Left lung (tissue), 10 donors: ENCODE data around the gene ZNF256. TPM values are rescaled to one million over a fixed set of nuclear protein-coding genes. Genes with fewer than 3 reads are reported as not detected.

Experiments used
- ATAC-seq: fragments of 200-7000 bp; cut with Tn5 transposase; one replicate; pipeline ENCODE4 v1.9.1; 2020; ENCODE audit warnings: moderate library complexity
- DNase-seq, 4 donors: peaks; one replicate each; pipeline ENCODE4 v3.0.0-alpha.2; 2013 to 2020
- H3K27ac ChIP-seq, 2 donors: fragments of 200-600 bp; sonication (generic) in 1 of 2; one replicate each; pipeline versions ENCODE4 v1.5.0 to v1.8.0; 2020 to 2021
- H3K27me3 ChIP-seq, 2 donors: fragments of 200-600 bp; sonication (generic) in 1 of 2; one replicate each; pipeline versions ENCODE4 v1.5.0 to v1.8.0; 2020 to 2021
- H3K36me3 ChIP-seq, 2 donors: fragments of 200-600 bp; sonication (generic) in 1 of 2; one replicate each; pipeline versions ENCODE4 v1.5.0 to v1.8.0; 2020 to 2021
- H3K4me1 ChIP-seq, 2 donors: fragments of 200-600 bp; one replicate each; pipeline ENCODE4 v1.8.0; 2021
- H3K4me3 ChIP-seq, 2 donors: fragments of 200-600 bp; sonication (generic) in 1 of 2; one replicate each; pipeline versions ENCODE4 v1.5.0 to v1.8.0; 2020 to 2021; ENCODE audit warnings: mild to moderate bottlenecking in 1 of 2
- H3K9me3 ChIP-seq, 2 donors: fragments of 200-600 bp; sonication (generic) in 1 of 2; one replicate each; pipeline versions ENCODE4 v1.5.0 to v1.8.0; 2020 to 2021
- intact Hi-C, 2 donors: fragments of 100-400 bp; cut with DNase I; formaldehyde crosslinking; loops; one replicate each; pipeline versions ENCODE4 v1.11.2 to v1.14.2; 2022
- polyA plus RNA-seq, 6 donors: library from polyadenylated mRNA; unstranded; fragments of 120-200 nt; gene quantifications; one replicate each; pipeline ENCODE4 v1.2.1, GENCODE V29; 2013; ENCODE audit not compliant: insufficient read length in 6 of 6
- total RNA-seq, 2 donors: library from RNA; stranded (reverse); fragmentation: NEBNext Ultra II Directional; extraction: Animal tissue kit (Norgen Biotek cat#: 25700); gene quantifications; one replicate each; pipeline ENCODE4 v1.2.1, GENCODE V29; 2021
- TF ChIP-seq, protein P1 (sequence below), 2 donors: fragments of 200-600 bp; sonication (generic) in 1 of 2; IDR thresholded peaks; one replicate each; pipeline versions ENCODE4 v1.5.0 to v1.8.0; 2021; ENCODE audit warnings: antibody characterized with exemption in 2 of 2
- donor health status: DM: no; HTN: yes; CAD: no.
- donor health status: DM: no; HTN: no; CAD: no.

ZNF256 gene
- total and polyA plus RNA-seq, 8 donors: 3.9 to 12.1 (median 10.5) TPM

DNA sequence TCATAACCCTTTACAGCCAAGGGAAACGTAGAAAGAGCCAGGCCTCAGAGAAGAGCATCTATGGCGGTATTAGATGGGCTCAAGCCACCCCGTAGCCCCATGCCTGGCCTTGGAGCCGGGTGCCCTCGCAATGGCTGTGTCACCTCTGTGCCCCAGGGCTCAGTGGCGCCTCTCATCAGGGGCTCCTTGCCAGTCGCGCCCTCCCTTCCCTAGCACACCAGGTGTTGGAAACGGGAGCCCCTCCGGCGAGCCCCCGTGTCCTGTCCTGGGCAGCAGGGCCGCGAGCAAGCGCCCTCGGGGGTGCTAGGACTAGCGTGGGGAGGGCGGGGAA lies 453 bp downstream of the ZNF256 start:
- no peak for ATAC-seq
- intact Hi-C loops: no loop called here

DNA sequence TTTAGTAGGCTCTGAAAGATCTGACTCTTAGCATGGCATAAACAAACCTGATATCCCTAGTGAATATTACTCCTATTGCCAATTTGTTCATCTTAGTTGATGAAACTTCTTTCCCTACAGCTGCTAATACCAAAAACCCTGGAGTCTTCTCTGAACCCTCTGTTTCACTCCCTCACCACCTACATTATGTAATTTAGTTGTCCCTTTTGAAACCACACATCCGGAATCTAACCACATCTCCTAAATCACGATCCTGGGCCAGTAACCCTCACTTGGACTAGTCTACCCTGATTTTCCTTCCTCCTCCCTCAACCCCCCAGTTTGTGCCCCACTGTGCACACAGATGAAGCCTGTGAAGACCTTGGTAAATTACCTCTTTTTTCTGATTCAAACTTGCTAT lies 1.2 kb downstream of the ZNF256 start:
- Histone ChIP-seq H3K36me3 (peaks cover 0 to 40% of the 10 kb centered on the region in 2 donors), H3K27ac (no peak overlapping the region), H3K4me3 (peak overlapping the region in 1 of 2 donors; percentile 59), H3K27me3 (no peaks in the 10 kb centered on the region), H3K9me3 (peaks cover 0 to 85% of the 10 kb centered on the region in 2 donors), H3K4me1 (peaks cover 0 to 7% of the 10 kb centered on the region in 2 donors)
- ATAC-seq: no peak
- no peak for DNase-seq
- TF ChIP-seq, protein P1, sequence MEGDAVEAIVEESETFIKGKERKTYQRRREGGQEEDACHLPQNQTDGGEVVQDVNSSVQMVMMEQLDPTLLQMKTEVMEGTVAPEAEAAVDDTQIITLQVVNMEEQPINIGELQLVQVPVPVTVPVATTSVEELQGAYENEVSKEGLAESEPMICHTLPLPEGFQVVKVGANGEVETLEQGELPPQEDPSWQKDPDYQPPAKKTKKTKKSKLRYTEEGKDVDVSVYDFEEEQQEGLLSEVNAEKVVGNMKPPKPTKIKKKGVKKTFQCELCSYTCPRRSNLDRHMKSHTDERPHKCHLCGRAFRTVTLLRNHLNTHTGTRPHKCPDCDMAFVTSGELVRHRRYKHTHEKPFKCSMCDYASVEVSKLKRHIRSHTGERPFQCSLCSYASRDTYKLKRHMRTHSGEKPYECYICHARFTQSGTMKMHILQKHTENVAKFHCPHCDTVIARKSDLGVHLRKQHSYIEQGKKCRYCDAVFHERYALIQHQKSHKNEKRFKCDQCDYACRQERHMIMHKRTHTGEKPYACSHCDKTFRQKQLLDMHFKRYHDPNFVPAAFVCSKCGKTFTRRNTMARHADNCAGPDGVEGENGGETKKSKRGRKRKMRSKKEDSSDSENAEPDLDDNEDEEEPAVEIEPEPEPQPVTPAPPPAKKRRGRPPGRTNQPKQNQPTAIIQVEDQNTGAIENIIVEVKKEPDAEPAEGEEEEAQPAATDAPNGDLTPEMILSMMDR (IDR thresholded peaks at IDR 0.05): no peak
- intact Hi-C loops: no loop called here

More for the DNA sequence above, 453 bp downstream of the ZNF256 start:
- peaks cover 0 to 85% of the 10 kb centered on the region in 2 donors for H3K9me3 ChIP-seq
- TF ChIP-seq, protein P1 (IDR thresholded peaks at IDR 0.05): no peak
- H3K4me1 ChIP-seq: peaks cover 0 to 7% of the 10 kb centered on the region in 2 donors
- peaks cover 0 to 33% of the 10 kb centered on the region in 2 donors for H3K36me3 ChIP-seq
- no peaks in the 10 kb centered on the region for H3K27me3 ChIP-seq
- peak in 1 of 4 donors; percentile 32 for DNase-seq
- H3K27ac ChIP-seq: peak overlapping the region in 1 of 2 donors; percentile 45
- peak overlapping the region; percentile 59 to 99 for H3K4me3 ChIP-seq

DNA sequence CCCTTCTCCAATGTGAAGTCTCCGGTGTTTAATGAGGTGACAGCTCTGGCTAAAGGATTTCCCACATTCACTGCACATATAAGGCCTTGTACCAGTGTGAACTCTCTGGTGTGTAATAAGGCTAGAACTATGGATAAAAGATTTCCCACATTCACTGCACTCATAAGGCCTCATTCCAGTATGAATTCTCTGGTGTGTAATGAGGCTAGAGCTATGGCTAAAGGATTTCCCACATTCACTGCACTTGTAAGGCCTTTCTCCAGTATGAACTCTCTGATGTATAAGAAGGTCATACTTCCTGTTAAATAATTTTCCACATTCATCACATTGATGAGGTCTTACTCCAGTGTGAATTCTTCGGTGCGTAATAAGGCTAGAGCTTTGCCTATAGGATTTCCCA lies 5.9 kb downstream of the ZNF256 start:
- no peaks in the 10 kb centered on the region for H3K27me3 ChIP-seq
- H3K4me1 ChIP-seq: peaks cover 0 to under 1% of the 10 kb centered on the region in 2 donors
- intact Hi-C loops: no loop called here
- no peak overlapping the region for H3K4me3 ChIP-seq
- no peak for DNase-seq
- peaks cover 0 to 77% of the 10 kb centered on the region in 2 donors for H3K36me3 ChIP-seq
- no peak overlapping the region for H3K27ac ChIP-seq
- H3K9me3 ChIP-seq: peaks cover 0 to 98% of the 10 kb centered on the region in 2 donors
- no peak for ATAC-seq
- TF ChIP-seq, protein P1 (IDR thresholded peaks at IDR 0.05): no peak

DNA sequence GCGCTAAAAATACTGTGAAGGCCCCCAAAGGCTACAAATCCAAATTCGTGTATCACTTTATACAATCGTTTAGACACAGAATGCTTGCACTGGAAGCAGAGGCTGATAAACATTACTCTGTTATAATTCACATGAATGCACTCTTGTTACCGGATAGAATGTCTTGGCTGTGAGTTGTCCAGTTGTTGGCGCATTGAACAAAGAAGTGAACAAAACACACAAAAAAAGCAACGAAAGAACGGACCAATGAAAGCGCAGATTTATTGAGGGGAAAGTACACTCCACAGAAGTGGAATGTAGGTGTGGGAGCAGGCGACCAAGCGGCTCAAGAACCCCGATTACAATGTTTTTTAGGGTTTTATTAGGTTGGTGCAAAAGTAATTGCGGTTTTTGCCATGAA lies 11.8 kb downstream of the ZNF256 start:
- no peaks in the 10 kb centered on the region for H3K27me3 ChIP-seq
- ATAC-seq (no peak), DNase-seq (no peak)
- H3K36me3 ChIP-seq: peaks cover 0 to 47% of the 10 kb centered on the region in 2 donors
- peaks cover 0 to 91% of the 10 kb centered on the region in 2 donors for H3K9me3 ChIP-seq
- H3K4me1 ChIP-seq: peaks cover 0 to 5% of the 10 kb centered on the region in 2 donors
- TF ChIP-seq, protein P1 (IDR thresholded peaks at IDR 0.05): no peak
- H3K27ac ChIP-seq: no peak overlapping the region
- H3K4me3 ChIP-seq: no peak overlapping the region
- intact Hi-C loops: no loop called here

DNA sequence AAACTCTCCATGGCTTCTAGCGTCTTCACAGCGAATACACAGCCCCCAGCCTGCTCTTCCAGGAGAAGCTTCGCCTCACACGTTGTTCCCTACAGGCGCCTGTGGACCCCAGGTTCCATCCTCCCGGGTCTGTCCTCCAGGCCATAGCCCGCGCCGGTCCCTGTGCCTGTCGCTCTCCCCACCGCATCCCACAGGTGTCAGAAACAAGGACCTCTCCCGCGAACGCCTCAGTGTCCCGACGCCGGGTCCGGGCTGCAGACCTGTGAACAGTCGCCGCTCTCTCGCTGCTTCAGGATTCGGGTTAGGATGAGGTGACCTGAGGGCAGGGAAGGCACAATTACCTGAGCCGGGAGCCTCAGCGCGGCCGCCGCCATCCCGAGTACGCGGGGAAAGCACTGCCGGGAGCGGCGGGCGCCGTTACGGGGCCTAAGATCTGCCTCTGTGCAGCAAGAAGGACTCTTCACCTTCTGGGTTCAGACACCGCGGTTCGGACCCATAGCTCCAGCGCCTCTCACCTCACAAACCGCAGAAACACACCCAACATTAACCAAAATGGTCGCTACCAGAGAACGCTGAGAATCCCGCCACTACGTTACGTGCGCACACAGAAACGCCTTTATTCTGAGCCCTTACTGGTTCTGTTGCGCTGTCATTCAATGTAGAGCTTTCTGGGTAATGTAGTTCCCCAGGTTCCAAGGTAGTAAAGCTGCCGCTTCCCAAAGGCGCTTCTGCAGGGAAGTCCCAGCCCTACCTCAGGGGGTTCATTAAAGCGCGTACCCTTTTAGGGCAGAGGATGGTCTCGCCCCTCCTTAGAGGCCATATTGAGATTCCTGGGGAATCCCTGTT lies 12.5 kb downstream of the ZNF256 start, which contains the start of gene ZNF418:
Gene ZNF418, minus strand, starts transcription at position 583 of the 846 bp plus-strand sequence. CDS start 1,580 bp downstream, outside the sequence.
- peak; percentile 71 to 86 (median 76) for DNase-seq
- TF ChIP-seq, protein P1 (IDR thresholded peaks at IDR 0.05): no peak
- H3K27me3 ChIP-seq: no peaks in the 10 kb centered on the region
- peak within 1 kb of the TSS; percentile 63 to 65 for H3K4me3 ChIP-seq
- peaks cover 0 to 91% of the 10 kb centered on the region in 2 donors for H3K9me3 ChIP-seq
- peaks cover 0 to 5% of the 10 kb centered on the region in 2 donors for H3K4me1 ChIP-seq
- ATAC-seq: peak; percentile 100
- no peak within 1 kb of the TSS for H3K27ac ChIP-seq
- peaks cover 0 to 45% of the 10 kb centered on the region in 2 donors for H3K36me3 ChIP-seq
- intact Hi-C loops: no loop called here
